ENCODE data around the gene NCKAP5. TPM values are rescaled to one million over a fixed set of nuclear protein-coding genes. Genes with fewer than 3 reads are reported as not detected.

The NCKAP5 gene
- total and polyA plus RNA-seq, 2 of the 13 experiments (the other 11 are each of a cell fraction or from before 2014, with no cell fraction given): 0.01 TPM; not detected in 1

DNA sequence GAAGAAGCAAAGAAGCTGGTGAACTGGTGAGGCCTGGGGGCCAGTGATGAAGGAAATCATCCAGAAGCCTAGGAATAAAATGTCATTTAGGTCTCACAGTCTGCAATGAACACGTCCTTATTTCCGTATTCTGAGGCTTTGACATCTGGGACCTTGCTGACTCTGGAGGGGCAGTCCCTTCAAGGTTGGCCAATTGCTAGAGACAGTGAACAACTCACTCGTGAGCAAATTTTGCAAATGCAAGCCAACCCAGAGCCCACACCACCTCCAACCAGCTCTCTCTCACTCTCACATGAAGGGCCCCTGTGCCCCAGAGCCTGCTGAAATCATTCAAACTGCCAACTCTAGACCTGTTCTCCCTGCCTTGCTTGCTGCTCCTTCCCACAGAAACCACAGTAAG lies 619.2 kb downstream of the NCKAP5 start:
- Histone ChIP-seq H3K4me3 (replicated peaks in 1 of 3; ENCODE audit: insufficient read depth in 1 of 3, low read depth in 2 of 3, low read length in 3 of 3) (no peak overlapping the region), H3K4me2 (ENCODE audit: low read depth, low read length) (no peak overlapping the region), H3K36me3 (replicated peaks in 1 of 2; ENCODE audit: control insufficient read depth in 1 of 2, insufficient read depth in 2 of 2, low read length in 2 of 2) (no peaks in the 10 kb centered on the region), H3K27me3 (ENCODE audit: control insufficient read depth in 1 of 2, insufficient read depth in 2 of 2, low read length in 2 of 2) (no peaks in the 10 kb centered on the region; a peak in 1 of 5 replicates), H3K79me2 (ENCODE audit: insufficient read depth, low read length) (no peaks in the 10 kb centered on the region), H3K9me3 (ENCODE audit: low read length) (peaks cover 24% of the 10 kb centered on the region), H2AFZ (ENCODE audit: low read length) (no peak overlapping the region), H3K4me1 (ENCODE audit: insufficient read depth, low read length) (no peaks in the 10 kb centered on the region), H3K9ac (ENCODE audit: insufficient read depth, low read depth, low read length) (no peak overlapping the region), H4K20me1 (ENCODE audit: insufficient read depth, low read length) (no peaks in the 10 kb centered on the region), H3K27ac (ENCODE audit: extremely low read length, insufficient read depth, low read length) (no peak overlapping the region)
- no peak for FAIRE-seq
- BruUV-seq (replicated peaks): no TSS peak
- no peak for ATAC-seq
- 39% methylated on average over 3 of the region's 3 CpGs for WGBS (ENCODE audit: low lambda C conversion rate)
- in situ Hi-C loops (cut with HindIII; ENCODE audit: extremely low pct_ligation_motif_present, low pct_unique_long_range_greater_than_20kb): no loop called here
- DNase-seq (ENCODE audit: low spot score): no peak
- ChIA-PET CTCF (ENCODE audit: low intra/inter-chr PET ratio, low total read pairs) (no interaction called here), POLR2A (no interaction called here)
- intact Hi-C loops (cut with micrococcal nuclease; ENCODE audit: unreplicated experiment): no loop called here
- TF ChIP-seq, protein P1, sequence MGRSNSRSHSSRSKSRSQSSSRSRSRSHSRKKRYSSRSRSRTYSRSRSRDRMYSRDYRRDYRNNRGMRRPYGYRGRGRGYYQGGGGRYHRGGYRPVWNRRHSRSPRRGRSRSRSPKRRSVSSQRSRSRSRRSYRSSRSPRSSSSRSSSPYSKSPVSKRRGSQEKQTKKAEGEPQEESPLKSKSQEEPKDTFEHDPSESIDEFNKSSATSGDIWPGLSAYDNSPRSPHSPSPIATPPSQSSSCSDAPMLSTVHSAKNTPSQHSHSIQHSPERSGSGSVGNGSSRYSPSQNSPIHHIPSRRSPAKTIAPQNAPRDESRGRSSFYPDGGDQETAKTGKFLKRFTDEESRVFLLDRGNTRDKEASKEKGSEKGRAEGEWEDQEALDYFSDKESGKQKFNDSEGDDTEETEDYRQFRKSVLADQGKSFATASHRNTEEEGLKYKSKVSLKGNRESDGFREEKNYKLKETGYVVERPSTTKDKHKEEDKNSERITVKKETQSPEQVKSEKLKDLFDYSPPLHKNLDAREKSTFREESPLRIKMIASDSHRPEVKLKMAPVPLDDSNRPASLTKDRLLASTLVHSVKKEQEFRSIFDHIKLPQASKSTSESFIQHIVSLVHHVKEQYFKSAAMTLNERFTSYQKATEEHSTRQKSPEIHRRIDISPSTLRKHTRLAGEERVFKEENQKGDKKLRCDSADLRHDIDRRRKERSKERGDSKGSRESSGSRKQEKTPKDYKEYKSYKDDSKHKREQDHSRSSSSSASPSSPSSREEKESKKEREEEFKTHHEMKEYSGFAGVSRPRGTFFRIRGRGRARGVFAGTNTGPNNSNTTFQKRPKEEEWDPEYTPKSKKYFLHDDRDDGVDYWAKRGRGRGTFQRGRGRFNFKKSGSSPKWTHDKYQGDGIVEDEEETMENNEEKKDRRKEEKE (IDR thresholded peaks at IDR 0.05): no peak
- TF ChIP-seq RBM39 (IDR thresholded peaks at IDR 0.05; ENCODE audit: low read depth, low read length, poor library complexity, severe bottlenecking) (no peak), CREM (IDR thresholded peaks at IDR 0.05) (no peak), CREM (CRISPR knock-in tag; IDR thresholded peaks at IDR 0.05) (no peak), ZSCAN30 (CRISPR knock-in tag; IDR thresholded peaks at IDR 0.05) (no peak), BRD4 (CRISPR knock-in tag; IDR thresholded peaks at IDR 0.05) (no peak), ATRX (CRISPR knock-in tag; IDR thresholded peaks at IDR 0.05; ENCODE audit: borderline replicate concordance) (no peak), ZNF816 (CRISPR knock-in tag; IDR thresholded peaks at IDR 0.05; ENCODE audit: borderline replicate concordance) (no peak), AGO2 (optimal IDR thresholded peaks at IDR 0.05; ENCODE audit: low read depth, low read length) (no peak), ZC3H13 (CRISPR knock-in tag; IDR thresholded peaks at IDR 0.05) (no peak), ASH2L (IDR thresholded peaks at IDR 0.05; ENCODE audit: insufficient read length, low read depth, low read length) (no peak), ZBTB20 (CRISPR knock-in tag; IDR thresholded peaks at IDR 0.05; ENCODE audit: borderline replicate concordance, low read depth) (no peak)
- TF ChIP-seq, protein P2, sequence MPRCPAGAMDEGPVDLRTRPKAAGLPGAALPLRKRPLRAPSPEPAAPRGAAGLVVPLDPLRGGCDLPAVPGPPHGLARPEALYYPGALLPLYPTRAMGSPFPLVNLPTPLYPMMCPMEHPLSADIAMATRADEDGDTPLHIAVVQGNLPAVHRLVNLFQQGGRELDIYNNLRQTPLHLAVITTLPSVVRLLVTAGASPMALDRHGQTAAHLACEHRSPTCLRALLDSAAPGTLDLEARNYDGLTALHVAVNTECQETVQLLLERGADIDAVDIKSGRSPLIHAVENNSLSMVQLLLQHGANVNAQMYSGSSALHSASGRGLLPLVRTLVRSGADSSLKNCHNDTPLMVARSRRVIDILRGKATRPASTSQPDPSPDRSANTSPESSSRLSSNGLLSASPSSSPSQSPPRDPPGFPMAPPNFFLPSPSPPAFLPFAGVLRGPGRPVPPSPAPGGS (CRISPR knock-in tag; IDR thresholded peaks at IDR 0.05): no peak
- TF ChIP-seq, protein P3, sequence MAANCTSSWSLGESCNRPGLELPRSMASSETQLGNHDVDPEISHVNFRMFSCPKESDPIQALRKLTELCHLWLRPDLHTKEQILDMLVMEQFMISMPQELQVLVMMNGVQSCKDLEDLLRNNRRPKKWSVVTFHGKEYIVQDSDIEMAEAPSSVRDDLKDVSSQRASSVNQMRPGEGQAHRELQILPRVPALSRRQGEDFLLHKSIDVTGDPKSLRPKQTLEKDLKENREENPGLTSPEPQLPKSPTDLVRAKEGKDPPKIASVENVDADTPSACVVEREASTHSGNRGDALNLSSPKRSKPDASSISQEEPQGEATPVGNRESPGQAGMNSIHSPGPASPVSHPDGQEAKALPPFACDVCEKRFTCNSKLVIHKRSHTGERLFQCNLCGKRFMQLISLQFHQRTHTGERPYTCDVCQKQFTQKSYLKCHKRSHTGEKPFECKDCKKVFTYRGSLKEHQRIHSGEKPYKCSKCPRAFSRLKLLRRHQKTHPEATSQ (CRISPR knock-in tag; IDR thresholded peaks at IDR 0.05; ENCODE audit: borderline replicate concordance): no peak
- TF ChIP-seq, protein P4, sequence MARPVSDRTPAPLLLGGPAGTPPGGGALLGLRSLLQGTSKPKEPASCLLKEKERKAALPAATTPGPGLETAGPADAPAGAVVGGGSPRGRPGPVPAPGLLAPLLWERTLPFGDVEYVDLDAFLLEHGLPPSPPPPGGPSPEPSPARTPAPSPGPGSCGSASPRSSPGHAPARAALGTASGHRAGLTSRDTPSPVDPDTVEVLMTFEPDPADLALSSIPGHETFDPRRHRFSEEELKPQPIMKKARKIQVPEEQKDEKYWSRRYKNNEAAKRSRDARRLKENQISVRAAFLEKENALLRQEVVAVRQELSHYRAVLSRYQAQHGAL (CRISPR knock-in tag; IDR thresholded peaks at IDR 0.05; ENCODE audit: not compliant biosample characterization): no peak
- TF ChIP-seq, protein P5, sequence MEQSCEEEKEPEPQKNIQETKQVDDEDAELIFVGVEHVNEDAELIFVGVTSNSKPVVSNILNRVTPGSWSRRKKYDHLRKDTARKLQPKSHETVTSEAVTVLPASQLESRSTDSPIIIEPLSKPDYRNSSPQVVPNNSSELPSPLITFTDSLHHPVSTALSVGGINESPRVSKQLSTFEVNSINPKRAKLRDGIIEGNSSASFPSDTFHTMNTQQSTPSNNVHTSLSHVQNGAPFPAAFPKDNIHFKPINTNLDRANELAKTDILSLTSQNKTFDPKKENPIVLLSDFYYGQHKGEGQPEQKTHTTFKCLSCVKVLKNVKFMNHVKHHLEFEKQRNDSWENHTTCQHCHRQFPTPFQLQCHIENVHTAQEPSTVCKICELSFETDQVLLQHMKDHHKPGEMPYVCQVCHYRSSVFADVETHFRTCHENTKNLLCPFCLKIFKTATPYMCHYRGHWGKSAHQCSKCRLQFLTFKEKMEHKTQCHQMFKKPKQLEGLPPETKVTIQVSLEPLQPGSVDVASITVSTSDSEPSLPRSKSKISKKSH (CRISPR knock-in tag; IDR thresholded peaks at IDR 0.05; ENCODE audit: borderline replicate concordance): no peak

All from HepG2 (cell line).